ENCODE data around the gene AK5.

Gene AK5

GRCh38 chr1:77465922-77466321, 184.1 kb downstream of the AK5 start:
- no peak for DNase-seq (ENCODE audit: low spot score)
- TF ChIP-seq CTCF (IDR thresholded peaks at IDR 0.05; ENCODE audit: extremely low read depth, insufficient read depth, missing control alignments) = no peak
- in situ Hi-C loops (cut with MboI; ENCODE audit: low pct_unique_long_range_greater_than_20kb, low sequenced_read_pairs, unreplicated experiment) = no loop called here

- no peak for TF ChIP-seq CTCF (IDR thresholded peaks at IDR 0.05; ENCODE audit: extremely low read depth, insufficient read depth, missing control alignments)
- no peak for DNase-seq (ENCODE audit: low spot score)
- in situ Hi-C loops (cut with MboI; ENCODE audit: low pct_unique_long_range_greater_than_20kb, low sequenced_read_pairs, unreplicated experiment) = no loop called here
Measured at GRCh38 chr1:77467021-77467595, 185.3 kb downstream of the AK5 start.

- DNase-seq (ENCODE audit: low spot score) = no peak
- TF ChIP-seq CTCF (IDR thresholded peaks at IDR 0.05; ENCODE audit: extremely low read depth, insufficient read depth, missing control alignments) = no peak
- in situ Hi-C loops (cut with MboI; ENCODE audit: low pct_unique_long_range_greater_than_20kb, low sequenced_read_pairs, unreplicated experiment) = no loop called here
Measured at GRCh38 chr1:77467741-77468140, 185.9 kb downstream of the AK5 start.

GRCh38 chr1:77468257-77468948, 186.6 kb downstream of the AK5 start:
- TF ChIP-seq CTCF (IDR thresholded peaks at IDR 0.05; ENCODE audit: extremely low read depth, insufficient read depth, missing control alignments) = no peak
- in situ Hi-C loops (cut with MboI; ENCODE audit: low pct_unique_long_range_greater_than_20kb, low sequenced_read_pairs, unreplicated experiment) = no loop called here

GRCh38 chr1:77468949-77469710, 187.3 kb downstream of the AK5 start:
- in situ Hi-C loops (cut with MboI; ENCODE audit: low pct_unique_long_range_greater_than_20kb, low sequenced_read_pairs, unreplicated experiment) = no loop called here
- no peak for TF ChIP-seq CTCF (IDR thresholded peaks at IDR 0.05; ENCODE audit: extremely low read depth, insufficient read depth, missing control alignments)
- DNase-seq (ENCODE audit: low spot score) = no peak

More at GRCh38 chr1:77468257-77468948, 186.6 kb downstream of the AK5 start:
- DNase-seq (ENCODE audit: low spot score) = no peak

GRCh38 chr1:77471691-77472090, 189.9 kb downstream of the AK5 start:
- in situ Hi-C loops (cut with MboI; ENCODE audit: low pct_unique_long_range_greater_than_20kb, low sequenced_read_pairs, unreplicated experiment) = no loop called here
- TF ChIP-seq CTCF (IDR thresholded peaks at IDR 0.05; ENCODE audit: extremely low read depth, insufficient read depth, missing control alignments) = no peak
- DNase-seq (ENCODE audit: low spot score) = no peak
